H1 (cell line): ENCODE results near the gene TP73. TPM values are rescaled to one million over a fixed set of nuclear protein-coding genes. Genes with fewer than 3 reads are reported as not detected.

Experiments
- E2F6 ChIP-seq: IDR thresholded peaks from 2 replicates; pipeline ENCODE4 v1.6.1; 2012; ENCODE audit warnings: inconsistent platforms
- SP1 ChIP-seq: IDR thresholded peaks from 2 replicates; pipeline ENCODE4 v1.6.1; 2011; ENCODE audit warnings: low read depth, low read length
- SRF ChIP-seq: IDR thresholded peaks from 2 replicates; pipeline ENCODE4 v1.6.1; 2011; ENCODE audit warnings: mild to moderate bottlenecking, low read depth, low read length, moderate library complexity
- TAF1 ChIP-seq: IDR thresholded peaks from 2 replicates; pipeline ENCODE4 v1.6.1; 2011; ENCODE audit warnings: mild to moderate bottlenecking, low read depth, low read length
- polyA plus RNA-seq, 7 experiments: library from polyadenylated mRNA; depleted of rRNA in 3 of 7; stranded (reverse) in 5 of 7; unstranded in 2 of 7; fragments of >200 nt in 5 of 7; fragments of 200-250 nt in 2 of 7; gene quantifications; 1 replicate in 5 of 7; 2 replicates in 1 of 7; 4 replicates in 1 of 7; pipeline versions ENCODE4 v1.2.1 to v1.2.3, GENCODE V29; 2011 to 2013; ENCODE audit warnings: missing spikeins in 2 of 7, mixed read lengths in 2 of 7
- total RNA-seq: library from RNA; stranded (reverse); fragmentation: NEBNext Ultra II Directional; extraction: Animal tissue kit (Norgen Biotek cat#: 25700); gene quantifications from 2 replicates; pipeline ENCODE4 v1.2.1, GENCODE V29; 2021
- TF ChIP-seq, protein P1 (sequence below): fragments of 300-600 bp; sonication (generic); IDR thresholded peaks from 2 replicates; pipeline ENCODE4 v1.7.1; 2012; ENCODE audit warnings: low read length, moderate library complexity, mild to moderate bottlenecking, inconsistent platforms; ENCODE audit not compliant: insufficient replicate concordance

TP73 gene
- total and polyA plus RNA-seq, 2 of the 8 experiments (the other 6 are each of a cell fraction or from before 2014, with no cell fraction given), result 2.6 to 3.1 TPM

- TF ChIP-seq, protein P1, sequence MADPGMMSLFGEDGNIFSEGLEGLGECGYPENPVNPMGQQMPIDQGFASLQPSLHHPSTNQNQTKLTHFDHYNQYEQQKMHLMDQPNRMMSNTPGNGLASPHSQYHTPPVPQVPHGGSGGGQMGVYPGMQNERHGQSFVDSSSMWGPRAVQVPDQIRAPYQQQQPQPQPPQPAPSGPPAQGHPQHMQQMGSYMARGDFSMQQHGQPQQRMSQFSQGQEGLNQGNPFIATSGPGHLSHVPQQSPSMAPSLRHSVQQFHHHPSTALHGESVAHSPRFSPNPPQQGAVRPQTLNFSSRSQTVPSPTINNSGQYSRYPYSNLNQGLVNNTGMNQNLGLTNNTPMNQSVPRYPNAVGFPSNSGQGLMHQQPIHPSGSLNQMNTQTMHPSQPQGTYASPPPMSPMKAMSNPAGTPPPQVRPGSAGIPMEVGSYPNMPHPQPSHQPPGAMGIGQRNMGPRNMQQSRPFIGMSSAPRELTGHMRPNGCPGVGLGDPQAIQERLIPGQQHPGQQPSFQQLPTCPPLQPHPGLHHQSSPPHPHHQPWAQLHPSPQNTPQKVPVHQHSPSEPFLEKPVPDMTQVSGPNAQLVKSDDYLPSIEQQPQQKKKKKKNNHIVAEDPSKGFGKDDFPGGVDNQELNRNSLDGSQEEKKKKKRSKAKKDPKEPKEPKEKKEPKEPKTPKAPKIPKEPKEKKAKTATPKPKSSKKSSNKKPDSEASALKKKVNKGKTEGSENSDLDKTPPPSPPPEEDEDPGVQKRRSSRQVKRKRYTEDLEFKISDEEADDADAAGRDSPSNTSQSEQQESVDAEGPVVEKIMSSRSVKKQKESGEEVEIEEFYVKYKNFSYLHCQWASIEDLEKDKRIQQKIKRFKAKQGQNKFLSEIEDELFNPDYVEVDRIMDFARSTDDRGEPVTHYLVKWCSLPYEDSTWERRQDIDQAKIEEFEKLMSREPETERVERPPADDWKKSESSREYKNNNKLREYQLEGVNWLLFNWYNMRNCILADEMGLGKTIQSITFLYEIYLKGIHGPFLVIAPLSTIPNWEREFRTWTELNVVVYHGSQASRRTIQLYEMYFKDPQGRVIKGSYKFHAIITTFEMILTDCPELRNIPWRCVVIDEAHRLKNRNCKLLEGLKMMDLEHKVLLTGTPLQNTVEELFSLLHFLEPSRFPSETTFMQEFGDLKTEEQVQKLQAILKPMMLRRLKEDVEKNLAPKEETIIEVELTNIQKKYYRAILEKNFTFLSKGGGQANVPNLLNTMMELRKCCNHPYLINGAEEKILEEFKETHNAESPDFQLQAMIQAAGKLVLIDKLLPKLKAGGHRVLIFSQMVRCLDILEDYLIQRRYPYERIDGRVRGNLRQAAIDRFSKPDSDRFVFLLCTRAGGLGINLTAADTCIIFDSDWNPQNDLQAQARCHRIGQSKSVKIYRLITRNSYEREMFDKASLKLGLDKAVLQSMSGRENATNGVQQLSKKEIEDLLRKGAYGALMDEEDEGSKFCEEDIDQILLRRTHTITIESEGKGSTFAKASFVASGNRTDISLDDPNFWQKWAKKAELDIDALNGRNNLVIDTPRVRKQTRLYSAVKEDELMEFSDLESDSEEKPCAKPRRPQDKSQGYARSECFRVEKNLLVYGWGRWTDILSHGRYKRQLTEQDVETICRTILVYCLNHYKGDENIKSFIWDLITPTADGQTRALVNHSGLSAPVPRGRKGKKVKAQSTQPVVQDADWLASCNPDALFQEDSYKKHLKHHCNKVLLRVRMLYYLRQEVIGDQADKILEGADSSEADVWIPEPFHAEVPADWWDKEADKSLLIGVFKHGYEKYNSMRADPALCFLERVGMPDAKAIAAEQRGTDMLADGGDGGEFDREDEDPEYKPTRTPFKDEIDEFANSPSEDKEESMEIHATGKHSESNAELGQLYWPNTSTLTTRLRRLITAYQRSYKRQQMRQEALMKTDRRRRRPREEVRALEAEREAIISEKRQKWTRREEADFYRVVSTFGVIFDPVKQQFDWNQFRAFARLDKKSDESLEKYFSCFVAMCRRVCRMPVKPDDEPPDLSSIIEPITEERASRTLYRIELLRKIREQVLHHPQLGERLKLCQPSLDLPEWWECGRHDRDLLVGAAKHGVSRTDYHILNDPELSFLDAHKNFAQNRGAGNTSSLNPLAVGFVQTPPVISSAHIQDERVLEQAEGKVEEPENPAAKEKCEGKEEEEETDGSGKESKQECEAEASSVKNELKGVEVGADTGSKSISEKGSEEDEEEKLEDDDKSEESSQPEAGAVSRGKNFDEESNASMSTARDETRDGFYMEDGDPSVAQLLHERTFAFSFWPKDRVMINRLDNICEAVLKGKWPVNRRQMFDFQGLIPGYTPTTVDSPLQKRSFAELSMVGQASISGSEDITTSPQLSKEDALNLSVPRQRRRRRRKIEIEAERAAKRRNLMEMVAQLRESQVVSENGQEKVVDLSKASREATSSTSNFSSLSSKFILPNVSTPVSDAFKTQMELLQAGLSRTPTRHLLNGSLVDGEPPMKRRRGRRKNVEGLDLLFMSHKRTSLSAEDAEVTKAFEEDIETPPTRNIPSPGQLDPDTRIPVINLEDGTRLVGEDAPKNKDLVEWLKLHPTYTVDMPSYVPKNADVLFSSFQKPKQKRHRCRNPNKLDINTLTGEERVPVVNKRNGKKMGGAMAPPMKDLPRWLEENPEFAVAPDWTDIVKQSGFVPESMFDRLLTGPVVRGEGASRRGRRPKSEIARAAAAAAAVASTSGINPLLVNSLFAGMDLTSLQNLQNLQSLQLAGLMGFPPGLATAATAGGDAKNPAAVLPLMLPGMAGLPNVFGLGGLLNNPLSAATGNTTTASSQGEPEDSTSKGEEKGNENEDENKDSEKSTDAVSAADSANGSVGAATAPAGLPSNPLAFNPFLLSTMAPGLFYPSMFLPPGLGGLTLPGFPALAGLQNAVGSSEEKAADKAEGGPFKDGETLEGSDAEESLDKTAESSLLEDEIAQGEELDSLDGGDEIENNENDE, result no peak
- TF ChIP-seq SRF (no peak), E2F6 (no peak), TAF1 (no peak), SP1 (no peak)
Observed at GRCh38 chr1:3639397-3639911, 12.9 kb upstream of the TP73 start (continued).
